ENCODE measurements around the gene CS. TPM values are rescaled to one million over a fixed set of nuclear protein-coding genes. Genes with fewer than 3 reads are reported as not detected.

CS gene
- total RNA-seq, 1 experiment from 2014 or later, result 250 TPM

DNA sequence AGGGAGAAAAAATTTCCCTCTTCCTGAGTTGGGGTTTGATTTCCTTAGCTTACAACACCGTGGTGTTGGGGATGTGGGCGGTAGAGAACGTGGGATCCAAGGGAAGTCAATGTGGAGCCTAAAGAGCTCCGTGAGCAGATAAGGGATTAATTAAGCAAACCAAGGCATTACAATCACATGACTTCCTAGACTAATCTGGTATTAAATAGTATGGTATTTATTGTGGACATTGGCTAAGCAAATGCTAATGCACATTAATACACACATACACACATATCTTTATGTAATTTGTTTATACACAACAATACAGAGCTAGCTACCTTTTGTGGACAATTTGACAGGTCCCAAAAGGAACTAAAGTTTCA is 77.6 kb downstream of the CS start:
- H4K5ac ChIP-seq (ENCODE audit: insufficient read length, low read depth, low read length), result no peak overlapping the region
- H3K9ac ChIP-seq (ENCODE audit: extremely low read depth, insufficient read length, low read length), result peak overlapping the region; percentile 81
- H2BK20ac ChIP-seq (ENCODE audit: low read depth, low read length, poor library complexity, severe bottlenecking), result no peak overlapping the region
- peak overlapping the region; percentile 98 to 99 for H3K4me3 Mint-ChIP-seq
- TF ChIP-seq, protein P1, sequence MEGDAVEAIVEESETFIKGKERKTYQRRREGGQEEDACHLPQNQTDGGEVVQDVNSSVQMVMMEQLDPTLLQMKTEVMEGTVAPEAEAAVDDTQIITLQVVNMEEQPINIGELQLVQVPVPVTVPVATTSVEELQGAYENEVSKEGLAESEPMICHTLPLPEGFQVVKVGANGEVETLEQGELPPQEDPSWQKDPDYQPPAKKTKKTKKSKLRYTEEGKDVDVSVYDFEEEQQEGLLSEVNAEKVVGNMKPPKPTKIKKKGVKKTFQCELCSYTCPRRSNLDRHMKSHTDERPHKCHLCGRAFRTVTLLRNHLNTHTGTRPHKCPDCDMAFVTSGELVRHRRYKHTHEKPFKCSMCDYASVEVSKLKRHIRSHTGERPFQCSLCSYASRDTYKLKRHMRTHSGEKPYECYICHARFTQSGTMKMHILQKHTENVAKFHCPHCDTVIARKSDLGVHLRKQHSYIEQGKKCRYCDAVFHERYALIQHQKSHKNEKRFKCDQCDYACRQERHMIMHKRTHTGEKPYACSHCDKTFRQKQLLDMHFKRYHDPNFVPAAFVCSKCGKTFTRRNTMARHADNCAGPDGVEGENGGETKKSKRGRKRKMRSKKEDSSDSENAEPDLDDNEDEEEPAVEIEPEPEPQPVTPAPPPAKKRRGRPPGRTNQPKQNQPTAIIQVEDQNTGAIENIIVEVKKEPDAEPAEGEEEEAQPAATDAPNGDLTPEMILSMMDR (conservative IDR thresholded peaks at IDR 0.05), result no peak
- peak overlapping the region; percentile 79; the same call in 1 of the 2 replicates for H3K14ac ChIP-seq (ENCODE audit: insufficient read depth, low read length)
- H4K91ac ChIP-seq (ENCODE audit: insufficient read length, low read depth, low read length), result no peak overlapping the region
- peak overlapping the region; percentile 79 for H3K27ac ChIP-seq (ENCODE audit: insufficient read length, low read depth, low read length)
- H3K4ac ChIP-seq (ENCODE audit: low read depth, low read length), result no peak overlapping the region
- H3K23me2 ChIP-seq (ENCODE audit: insufficient read length, low read depth, low read length, poor library complexity, severe bottlenecking), result peaks cover 26% of the 10 kb centered on the region
- H2AFZ ChIP-seq (ENCODE audit: low read length), result no peak overlapping the region
- peaks cover 32 to 39% of the 10 kb centered on the region in 2 experiments for H3K4me1 Mint-ChIP-seq
- H3T11ph ChIP-seq (ENCODE audit: low read length), result no peak overlapping the region
- H3K27ac Mint-ChIP-seq, result peak overlapping the region; percentile 98
- H3K4me2 ChIP-seq (ENCODE audit: insufficient read depth, insufficient read length, low read length), result peak overlapping the region; percentile 69
- H3K9me3 ChIP-seq (ENCODE audit: control insufficient read depth, low read depth, low read length), result no peaks in the 10 kb centered on the region
- no peak for DNase-seq
- no peaks in the 10 kb centered on the region for H3K27me3 ChIP-seq (ENCODE audit: insufficient read depth, low read length)
- H2AK5ac ChIP-seq (ENCODE audit: insufficient read length, low read length), result no peak overlapping the region
- H4K20me1 ChIP-seq (ENCODE audit: control insufficient read depth, insufficient read depth, insufficient read length), result peaks cover 3% of the 10 kb centered on the region
- H3K79me1 ChIP-seq (ENCODE audit: insufficient read depth, low read depth, low read length, poor library complexity, severe bottlenecking), result no peaks in the 10 kb centered on the region
- peak overlapping the region; percentile 55 for H2BK5ac ChIP-seq (ENCODE audit: insufficient read length, low read length)
- WGBS (ENCODE audit: extremely low coverage, insufficient read length, low lambda C conversion rate), result no CpG with 5 or more reads among the region's 4 CpGs
- H3K4me1 ChIP-seq (ENCODE audit: insufficient read depth, low read length), result peaks cover 2% of the 10 kb centered on the region; the same call in 1 of the 2 replicates
- peaks cover 8 to 17% (median 13%) of the 10 kb centered on the region in 3 experiments; a peak in 6 of 7 replicates for H3K36me3 Mint-ChIP-seq (ENCODE audit: insufficient read depth in 1 of 3, low read depth in 3 of 3)
- H3K23ac ChIP-seq (ENCODE audit: insufficient read length, low read depth, low read length), result no peak overlapping the region
- no peak overlapping the region for H4K8ac ChIP-seq (replicated peaks; ENCODE audit: insufficient read length, low read depth, low read length)
- no peak overlapping the region for H2BK120ac ChIP-seq (ENCODE audit: low read depth, low read length, poor library complexity, severe bottlenecking)
- H3K18ac ChIP-seq (ENCODE audit: insufficient read length, low read depth, low read length), result no peak overlapping the region
- H2BK15ac ChIP-seq (ENCODE audit: low read depth, low read length), result no peak overlapping the region
- no peak overlapping the region for H2BK12ac ChIP-seq (ENCODE audit: insufficient read length, low read depth, low read length)
- no peaks in the 10 kb centered on the region for H3K27me3 Mint-ChIP-seq (ENCODE audit: low read depth)
- no peaks in the 10 kb centered on the region; the same call in 1 of the 2 replicates for H3K79me2 ChIP-seq (ENCODE audit: insufficient read depth, low read length)
- no peaks in the 10 kb centered on the region; a peak in 2 of 5 replicates for H3K9me3 Mint-ChIP-seq
- no peak overlapping the region for H3K56ac ChIP-seq (ENCODE audit: insufficient read length, low read depth, low read length)

Measured in H9 (cell line).